ENCODE data around the gene ABCA4.

The ABCA4 gene

DNA sequence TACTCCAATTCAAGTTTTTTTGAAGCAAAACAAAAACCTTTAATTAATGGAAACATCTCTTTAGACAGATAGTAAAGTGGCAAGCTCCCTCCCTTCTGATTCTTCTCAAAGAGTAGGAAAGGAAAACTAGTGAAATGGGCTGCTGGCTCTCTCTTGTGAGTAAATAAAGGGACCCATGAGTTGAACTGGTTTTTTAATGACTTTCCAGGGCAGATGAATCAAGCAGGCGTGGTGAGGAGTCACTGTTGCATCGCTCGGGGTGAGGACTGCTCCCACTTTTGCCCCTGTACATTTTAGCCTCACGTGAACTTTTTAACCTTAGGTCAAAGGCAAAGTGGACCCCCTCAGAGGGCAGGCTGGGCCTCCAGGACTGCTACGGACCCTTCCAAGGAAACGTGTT is 64.8 kb downstream of the ABCA4 start:
- FAIRE-seq (no peak), DNase-seq (ENCODE audit: low spot score) (no peak)

DNA sequence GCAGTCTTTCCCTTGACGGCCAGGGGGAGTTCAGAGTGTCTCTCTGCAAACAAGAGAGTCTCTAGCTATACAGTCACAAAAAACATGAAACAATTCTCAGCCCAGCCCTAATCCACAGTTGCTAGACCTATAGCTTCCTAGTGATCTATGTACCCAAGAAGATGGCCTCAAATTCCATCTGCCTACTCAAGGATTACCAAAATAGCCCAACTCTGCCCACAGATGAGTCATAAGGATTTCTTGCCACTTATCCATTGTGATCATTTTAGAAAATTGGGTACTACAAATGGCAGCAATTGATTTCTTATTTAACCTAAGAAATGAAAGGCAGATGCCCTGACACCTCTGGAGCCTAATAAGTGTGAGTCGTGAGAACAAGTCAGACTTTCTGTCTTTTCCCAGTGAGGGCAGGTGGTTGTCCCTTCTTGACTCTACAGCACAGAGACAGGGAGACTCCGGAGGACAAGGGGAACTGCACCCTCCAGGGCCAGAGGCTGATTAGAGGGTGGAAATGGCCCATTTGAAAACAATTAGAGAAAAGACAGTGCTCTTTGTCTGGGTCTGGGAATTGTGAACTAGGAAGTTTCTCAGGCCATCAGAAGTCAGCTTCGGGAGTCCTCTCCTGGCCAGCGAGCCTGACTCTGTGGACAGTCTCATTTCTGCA is 65.4 kb downstream of the ABCA4 start:
- FAIRE-seq = no peak
- no peak for DNase-seq (ENCODE audit: low spot score)

DNA sequence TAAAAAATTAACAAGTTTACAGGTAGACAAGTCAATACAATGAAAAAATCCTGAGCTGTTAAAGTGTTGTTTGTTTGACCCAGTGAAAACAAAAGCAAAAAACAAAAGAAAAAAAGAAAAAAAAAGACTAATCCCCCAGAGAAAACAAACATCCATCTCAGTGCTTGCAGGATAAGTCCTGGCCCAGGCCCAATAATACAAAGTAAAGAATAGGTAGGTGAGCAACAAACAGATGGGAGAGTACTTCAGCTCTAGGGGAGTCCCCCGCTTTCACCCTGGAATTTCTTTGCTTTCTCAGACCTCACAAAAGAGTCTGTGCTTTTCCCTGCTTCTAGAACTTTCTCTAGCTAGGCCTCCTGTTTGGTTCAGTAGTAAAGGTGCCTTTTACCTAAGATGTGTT is 70.3 kb downstream of the ABCA4 start:
- DNase-seq (ENCODE audit: low spot score) (no peak), FAIRE-seq (no peak)

DNA sequence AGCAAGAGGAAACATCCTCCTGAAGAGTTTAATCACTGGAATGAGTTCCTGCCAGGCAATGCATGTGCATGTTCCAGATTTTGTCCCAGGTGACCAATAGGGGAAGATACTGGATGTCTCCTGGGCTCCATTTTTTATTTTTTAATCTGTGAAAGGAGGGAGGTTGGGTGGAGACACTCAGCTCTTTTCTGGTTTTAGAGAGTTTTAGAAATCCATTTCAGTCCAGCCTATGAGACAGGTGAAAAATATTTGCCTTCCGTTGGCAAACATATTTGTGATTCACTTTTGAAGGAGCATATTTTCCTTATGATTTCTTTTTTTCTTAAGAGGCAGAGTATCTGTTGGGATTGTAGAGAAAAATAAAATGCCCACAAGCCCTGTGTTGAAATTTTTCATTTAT is 70.7 kb downstream of the ABCA4 start:
- no peak for DNase-seq (ENCODE audit: low spot score)
- FAIRE-seq = no peak

DNA sequence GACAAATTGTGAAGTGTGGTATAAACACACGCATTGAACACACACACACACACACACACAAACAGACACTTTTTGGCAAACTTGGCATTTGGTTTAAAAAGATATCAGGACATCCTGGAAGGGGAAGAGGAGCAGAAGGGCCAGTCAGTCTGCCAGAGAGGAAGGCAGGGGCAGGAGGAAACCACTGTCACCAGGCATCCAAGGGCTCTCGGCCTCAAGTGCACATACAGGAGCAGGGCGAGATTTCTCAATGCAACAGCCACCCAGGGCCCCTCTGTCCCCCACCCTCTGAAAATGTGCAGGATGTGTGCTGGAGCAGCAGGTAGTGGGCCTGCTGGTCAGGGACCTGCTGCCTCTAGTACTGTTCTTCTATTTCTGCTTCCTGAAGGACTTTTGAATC is 71.2 kb downstream of the ABCA4 start:
- FAIRE-seq (no peak), DNase-seq (ENCODE audit: low spot score) (no peak)

DNA sequence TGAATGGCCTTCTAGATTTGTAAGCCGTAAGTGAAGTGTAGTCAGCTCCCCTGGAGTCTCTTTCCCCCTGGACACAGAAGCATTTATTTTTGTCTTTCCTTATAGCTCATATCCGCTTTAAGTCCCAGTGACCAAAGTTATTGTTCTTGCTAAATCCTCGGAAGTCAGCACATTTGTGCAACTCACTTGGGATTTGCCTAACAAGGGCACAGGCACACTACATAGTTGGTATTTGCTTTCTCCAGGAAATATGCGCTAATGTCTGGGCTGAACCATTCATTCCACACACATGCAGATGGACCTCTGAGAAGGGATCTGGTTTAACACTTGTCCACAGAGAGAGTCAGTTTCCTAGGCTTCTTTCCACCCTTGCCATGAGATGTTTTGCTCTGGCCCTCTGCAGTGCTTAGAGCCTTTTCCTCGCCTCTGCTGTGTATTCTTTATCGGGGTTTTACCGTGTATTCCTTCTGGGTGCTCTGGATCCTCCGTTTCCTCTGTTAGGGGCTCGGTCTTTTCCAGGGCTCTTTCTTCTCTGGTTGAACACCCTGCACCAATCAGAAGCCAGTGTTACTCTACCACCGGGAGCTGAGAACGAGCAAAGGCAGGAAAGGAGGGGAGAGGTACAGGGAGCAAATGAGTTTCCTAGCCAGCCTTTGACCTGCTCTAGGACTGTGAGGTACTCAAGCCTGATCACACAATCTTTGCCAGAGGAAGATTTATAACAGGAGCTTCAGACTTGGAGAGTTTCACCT is 72.4 kb downstream of the ABCA4 start:
- FAIRE-seq (no peak), DNase-seq (ENCODE audit: low spot score) (no peak)

DNA sequence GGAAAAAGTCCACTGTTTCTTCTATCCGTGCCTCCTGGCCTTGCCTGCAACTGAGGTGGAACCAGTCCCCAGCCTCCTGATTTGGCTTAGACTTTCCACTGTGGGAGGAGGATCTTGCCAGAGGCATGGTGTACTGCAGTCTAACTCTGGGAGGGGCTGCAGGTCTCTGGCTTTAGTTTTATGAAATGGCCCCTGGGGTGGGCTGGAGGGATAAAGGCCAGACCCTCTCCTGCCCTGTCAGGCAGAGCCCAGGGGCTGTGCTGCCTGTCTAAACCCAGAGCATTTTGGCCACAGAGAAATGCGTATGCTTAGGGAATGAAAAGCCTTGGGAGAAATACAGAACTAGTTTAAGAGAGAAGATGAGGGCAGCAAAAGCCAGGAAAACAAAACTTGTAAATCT is 73.0 kb downstream of the ABCA4 start:
- no peak for DNase-seq (ENCODE audit: low spot score)
- no peak for FAIRE-seq

DNA sequence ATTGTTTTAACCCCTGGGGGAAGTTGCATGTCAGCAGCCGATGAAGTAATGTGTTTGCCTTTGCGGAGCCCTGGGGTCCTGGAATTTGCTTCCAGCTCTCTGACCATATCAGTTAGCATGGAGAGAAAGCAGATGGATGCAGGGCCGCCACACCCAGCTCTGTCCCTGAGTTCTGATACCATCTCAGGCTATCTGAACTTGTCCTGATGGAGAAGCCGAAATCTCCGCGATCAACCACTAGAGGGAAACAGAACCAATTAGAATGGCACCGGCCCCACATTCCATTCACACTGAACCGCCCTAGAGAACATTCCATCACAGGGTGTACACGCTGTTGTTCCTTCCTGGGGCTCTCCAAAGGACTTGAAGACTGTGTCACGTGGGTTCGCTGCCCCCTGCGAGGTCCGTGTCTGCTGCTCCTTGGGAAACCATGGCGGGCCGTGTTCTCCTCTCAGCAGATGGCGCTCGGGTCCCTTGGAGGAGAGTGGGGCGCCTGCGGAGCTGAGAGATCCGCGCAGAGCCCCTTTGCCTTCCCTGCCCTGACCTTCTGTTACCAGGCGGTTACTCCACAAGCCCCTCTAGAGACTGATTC is 75.4 kb downstream of the ABCA4 start:
- peak; percentile 23 for FAIRE-seq
- DNase-seq (ENCODE audit: low spot score) = peak; percentile 87

DNA sequence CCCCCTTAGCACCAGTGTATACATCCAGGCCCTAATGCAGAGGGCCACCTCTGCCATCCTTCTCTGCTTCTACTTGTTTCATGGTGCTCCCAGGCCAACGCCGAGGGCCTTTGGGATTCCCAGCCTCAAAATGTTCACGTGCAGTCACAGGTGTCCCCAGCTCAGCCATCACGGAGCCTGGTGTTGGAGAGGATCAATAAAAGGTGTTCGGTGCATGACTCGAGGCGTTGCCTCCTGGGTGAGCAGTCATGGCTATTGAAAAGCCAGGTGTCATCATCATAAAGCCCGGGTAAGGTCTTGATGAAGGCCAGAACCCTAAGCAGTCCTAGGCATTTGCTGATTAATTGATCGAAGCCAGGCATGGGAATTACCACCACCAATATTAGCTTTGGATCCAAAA is 76.1 kb downstream of the ABCA4 start:
- DNase-seq (ENCODE audit: low spot score) (no peak), FAIRE-seq (no peak)

DNA sequence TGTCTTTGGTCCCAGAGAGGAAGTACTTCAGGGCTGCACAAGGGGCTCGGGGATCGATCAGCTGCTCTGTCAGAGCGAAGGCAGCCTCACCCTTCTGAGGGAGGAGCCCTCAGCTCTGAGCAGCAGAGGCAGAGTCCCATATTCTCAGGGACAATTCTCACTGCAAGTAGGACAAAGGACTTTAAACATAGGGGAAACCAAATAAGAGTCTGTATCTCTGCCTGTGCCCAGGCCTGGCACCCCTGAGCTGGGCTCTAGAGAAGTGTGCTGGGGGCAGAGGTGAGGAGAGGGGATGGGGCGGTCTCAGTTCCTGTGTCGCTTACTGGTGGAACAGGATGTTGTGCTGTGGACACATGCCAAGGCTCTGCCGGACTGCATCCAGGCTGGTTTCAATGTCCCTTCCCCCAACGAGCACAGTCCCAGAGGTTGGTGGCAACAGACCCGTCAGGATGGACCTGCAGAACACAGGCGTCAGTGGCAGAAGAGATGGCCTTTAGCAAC is 76.6 kb downstream of the ABCA4 start:
- DNase-seq (ENCODE audit: low spot score) (peak; percentile 46), FAIRE-seq (peak; percentile 70)

DNA sequence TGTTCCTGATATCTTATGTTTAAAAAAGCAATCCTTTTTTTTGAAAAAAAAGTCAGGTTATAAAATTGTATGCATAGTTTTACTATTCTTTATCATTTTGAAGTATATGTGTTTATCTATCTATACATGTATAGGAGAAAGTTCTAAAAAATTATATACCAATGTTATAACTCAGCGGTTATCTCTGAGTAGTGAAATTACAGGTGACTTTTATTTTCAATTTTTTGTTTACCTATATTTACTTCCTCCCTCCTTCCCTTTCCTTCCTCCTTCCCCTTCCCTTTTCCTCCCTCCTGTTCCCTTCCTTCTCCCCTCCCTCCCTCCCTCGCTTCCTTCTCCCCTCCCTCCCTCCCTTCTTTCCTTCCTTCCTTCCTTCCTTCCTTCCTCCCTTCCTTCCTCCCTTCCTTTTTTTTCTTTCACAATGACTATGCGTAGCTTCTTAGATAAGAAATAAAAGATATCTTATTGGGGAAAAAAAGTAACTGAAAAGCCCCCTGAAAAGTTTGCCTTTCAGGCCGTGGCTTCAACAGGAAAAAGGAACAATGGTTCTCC is 77.1 kb downstream of the ABCA4 start:
- FAIRE-seq (no peak), DNase-seq (ENCODE audit: low spot score) (no peak)

DNA sequence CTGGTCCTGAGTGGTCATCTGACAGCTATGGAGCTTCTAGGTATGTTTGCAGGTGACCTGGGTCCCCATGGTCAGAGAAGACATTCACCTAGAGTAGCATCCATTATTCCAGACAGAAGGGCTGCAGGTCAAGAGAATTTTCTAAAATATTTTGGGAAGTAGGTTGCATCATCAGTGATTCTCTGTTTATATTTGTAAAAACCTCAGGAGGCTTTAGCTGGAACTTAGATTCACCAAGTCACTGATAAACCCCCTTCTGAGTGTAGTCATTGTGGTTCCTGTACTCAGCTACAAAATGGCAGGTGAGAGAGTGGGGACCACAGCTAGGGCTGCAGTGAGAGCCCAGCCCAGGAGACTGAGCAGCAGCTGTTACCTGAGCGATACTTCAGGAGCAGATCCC is 78.6 kb downstream of the ABCA4 start:
- FAIRE-seq = no peak

DNA sequence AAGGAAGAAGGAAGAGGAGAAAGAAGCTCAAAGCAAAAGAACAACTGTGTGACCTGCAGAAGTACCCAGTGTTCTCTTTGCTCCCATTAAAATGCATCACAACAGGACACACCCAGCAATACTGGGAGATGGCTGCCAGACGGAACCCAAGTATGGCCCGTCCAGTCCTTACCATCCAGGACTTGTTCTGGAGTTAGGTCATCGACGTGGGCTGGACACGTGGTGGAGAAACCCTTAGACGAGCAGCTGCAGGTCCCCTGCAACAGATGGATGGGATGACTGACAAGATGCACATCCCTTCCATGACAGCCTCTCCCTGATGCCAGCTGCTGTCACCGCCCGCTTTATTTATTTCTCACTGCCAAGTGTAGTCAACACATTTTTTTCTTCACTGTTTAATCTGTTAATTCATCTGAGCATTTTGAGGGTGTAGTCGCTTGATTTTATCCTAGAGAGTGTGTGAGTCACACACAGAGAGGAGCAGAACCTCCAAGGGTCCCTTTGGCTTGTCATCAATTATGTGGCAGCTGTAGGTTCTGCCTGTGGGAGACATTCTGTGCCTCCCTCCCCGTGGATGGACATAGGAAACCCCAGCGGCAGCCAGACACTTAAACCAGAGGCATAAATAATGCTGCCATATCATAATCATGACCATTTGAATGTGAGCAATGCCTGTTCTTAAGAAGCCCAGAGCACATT is 80.9 kb downstream of the ABCA4 start:
- DNase-seq (ENCODE audit: low spot score) = no peak
- peak; percentile 80 for FAIRE-seq

More for the DNA sequence above, 78.6 kb downstream of the ABCA4 start:
- DNase-seq (ENCODE audit: low spot score) = no peak

DNA sequence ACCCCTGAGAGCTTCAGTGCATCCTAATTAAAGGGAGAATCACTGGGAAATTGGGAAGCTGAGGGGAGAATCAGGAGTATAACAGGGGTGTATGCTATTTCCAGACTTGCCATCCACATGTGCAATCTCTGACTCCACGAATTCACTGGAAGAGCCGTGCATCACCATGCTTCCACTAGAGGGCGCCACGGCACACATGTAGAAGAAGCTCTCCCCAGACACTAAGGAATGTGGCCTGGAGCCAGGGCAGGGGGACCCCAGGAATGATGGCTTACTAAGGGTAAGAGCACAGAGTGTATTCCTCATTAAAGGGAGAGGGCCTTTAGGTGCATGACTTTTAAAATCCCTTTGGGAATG is 81.5 kb downstream of the ABCA4 start:
- DNase-seq (ENCODE audit: low spot score) = peak; percentile 75
- no peak for FAIRE-seq

DNA sequence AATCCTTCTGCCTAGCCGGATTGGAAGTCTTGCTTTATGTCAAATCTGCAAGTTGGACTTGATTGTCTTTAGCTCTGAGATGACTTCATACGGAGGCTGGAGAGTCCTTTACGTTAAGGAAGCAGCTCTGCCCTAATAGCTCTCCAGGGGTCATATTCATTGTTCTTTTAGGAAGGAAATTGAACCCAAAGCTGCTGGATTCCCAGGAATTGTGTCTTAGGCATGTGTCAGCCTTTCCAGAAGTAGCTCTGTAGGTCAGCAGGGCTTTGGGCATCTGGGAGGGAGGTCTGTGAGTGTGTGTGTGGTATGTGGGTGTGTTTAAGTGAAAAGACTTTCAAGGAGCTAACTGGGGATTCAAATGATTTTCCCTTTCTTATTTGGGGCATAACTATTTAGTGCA is 82.4 kb downstream of the ABCA4 start:
- DNase-seq (ENCODE audit: low spot score) (no peak), FAIRE-seq (no peak)

DNA sequence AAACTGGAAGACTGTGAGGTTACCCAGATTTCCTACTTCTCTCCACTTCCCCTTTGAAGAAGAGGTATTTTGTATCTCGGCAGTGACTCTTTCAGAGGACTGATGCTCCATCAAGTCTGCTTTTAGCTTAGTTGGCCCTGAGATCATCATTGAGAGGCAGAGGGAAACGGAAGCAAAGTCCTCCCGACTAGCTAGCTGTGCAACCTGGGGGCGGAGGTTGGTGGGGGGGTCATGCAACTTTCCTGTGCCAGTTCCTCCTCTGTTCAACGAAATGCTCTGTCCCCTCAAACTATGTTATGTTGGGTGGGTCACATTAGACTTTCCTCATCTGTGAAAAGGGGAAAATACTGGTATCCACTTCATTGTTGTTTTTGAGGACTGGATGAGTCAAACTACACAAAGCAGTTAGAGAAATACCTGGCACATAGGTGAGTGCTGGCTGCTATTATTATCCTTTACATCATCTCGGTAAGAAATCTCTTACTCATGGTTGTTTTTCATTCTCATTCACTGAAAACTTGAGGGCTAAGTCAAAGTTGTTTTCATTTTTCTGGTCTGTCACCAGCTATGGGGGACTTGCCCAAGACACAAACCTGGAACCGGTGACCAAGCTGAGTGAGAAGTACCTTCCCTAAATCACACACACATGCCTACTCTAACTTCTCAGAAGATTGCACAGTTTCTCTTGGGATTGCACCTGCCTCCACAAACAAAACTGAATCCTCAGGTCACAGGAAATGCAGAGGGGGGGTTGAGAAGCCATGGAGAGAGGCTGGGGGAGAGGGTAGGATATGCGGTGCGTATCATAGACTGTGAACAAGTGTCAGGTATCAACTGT is 83.3 kb downstream of the ABCA4 start:
- DNase-seq (ENCODE audit: low spot score) (no peak), FAIRE-seq (no peak)

DNA sequence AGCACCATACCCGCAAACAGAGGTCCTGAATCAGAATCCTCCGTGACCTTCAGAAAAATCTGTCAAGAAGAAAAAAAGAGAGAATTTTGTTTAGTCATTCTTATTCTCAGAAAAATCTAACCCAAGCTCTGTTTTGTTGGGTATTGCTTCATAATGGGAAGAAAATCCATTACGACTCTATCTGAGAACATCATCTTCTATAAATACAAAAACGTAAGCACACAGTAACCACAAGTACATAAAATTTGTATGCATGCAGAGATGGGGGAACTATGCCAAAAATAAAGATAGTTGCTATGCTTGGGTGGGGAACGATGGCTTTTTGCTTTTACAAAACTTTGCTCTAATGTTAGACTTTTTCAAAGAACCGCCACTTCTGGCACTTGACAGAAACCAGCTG is 84.2 kb downstream of the ABCA4 start:
- DNase-seq (ENCODE audit: low spot score) (no peak), FAIRE-seq (no peak)

DNA sequence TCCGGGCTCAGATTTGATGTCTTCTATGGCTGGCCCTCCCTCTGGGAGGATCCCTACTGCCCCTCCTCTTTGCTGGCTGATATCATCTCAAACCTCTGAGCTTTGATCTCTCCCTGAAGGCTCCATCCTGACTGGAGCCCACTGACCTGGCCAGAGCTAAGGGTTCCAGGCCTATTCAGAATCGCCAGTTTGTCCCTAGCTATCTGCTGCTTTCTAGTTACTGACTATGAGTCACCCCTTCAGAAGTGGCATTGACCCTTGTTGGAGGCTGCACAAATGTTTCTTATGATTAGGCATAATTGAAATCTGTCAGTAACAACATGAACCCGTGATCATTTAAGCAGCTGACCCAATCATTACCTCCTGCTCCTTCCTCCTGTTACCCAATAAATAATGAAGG is 87.1 kb downstream of the ABCA4 start:
- DNase-seq (ENCODE audit: low spot score) (no peak), FAIRE-seq (no peak)

DNA sequence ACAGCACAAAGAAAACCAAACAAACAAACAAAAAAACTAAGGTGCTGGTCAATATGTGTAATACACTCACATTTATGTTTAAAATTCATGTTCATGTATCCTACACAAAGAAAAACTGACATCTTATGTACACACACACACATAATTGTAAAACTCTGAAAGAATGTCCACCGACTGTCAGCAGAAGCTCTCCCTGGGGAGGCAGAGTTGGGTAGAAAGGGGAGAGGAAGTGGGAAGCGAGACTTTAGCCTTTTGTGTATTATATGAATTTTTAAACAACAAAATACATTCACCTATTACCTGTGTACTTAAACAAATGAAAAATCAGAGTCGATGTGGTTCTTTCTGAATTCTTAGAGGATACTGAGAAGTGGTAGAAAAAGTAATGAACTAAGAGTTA is 88.3 kb downstream of the ABCA4 start:
- no peak for FAIRE-seq
- DNase-seq (ENCODE audit: low spot score) = no peak

DNA sequence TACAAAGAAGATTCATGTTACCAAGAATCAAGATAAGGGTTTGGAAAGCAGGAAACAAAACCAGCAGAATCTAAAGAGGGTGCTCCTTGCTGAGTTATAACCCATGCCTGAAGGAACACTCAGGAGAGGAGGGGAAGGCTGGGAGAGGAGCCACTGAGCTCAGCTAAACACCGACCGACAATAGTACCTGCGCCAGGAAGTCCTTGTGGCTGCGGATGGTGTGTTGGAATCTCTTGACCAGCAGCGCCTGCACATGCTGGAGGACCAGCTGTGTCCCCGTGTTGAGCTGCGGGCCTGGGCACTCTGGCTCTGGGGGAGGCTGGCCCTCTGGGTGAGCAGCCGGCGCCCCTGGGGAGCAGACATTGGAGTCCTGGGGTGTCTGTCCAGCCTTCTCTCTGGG is 89.4 kb downstream of the ABCA4 start:
- no peak for DNase-seq (ENCODE audit: low spot score)
- FAIRE-seq = no peak

DNA sequence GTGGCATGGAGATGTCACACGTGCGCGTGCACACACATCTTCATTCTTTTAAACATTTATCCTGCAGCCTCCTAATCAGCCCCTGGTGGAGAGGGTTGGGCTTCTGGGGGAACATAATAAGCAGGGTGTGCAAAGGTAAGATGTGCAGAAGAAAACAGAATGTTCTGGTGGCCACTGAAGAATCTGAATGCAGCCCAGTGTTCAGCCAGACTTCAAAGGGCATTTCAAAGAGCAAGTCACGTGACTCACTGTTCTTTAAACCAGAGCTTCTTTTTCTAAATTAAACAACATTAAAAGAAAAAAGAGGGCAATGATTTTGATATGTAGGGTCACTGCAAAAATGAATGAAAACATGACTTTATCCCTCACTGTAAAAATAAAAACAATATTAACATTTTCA is 89.8 kb downstream of the ABCA4 start:
- DNase-seq (ENCODE audit: low spot score) = no peak
- no peak for FAIRE-seq

Measured in urothelium cell line (cell line).